Measurements from ENCODE around the gene SUFU.

- TF ChIP-seq CTCF (IDR thresholded peaks at IDR 0.05) (no peak), EZH2 (IDR thresholded peaks at IDR 0.05) (no peak), EZH2phosphoT487 (IDR thresholded peaks at IDR 0.05) (no peak)
These were observed 47.8 kb upstream of the SUFU start for GRCh38 chr10:102455893-102456471.
